HUES64 (cell line): ENCODE measurements around the gene MTMR6.

Experiments used
- H3K27ac ChIP-seq: 2 replicates; pipeline ENCODE4 v1.7.0; 2013; ENCODE audit warnings: low read depth, low read length, inconsistent platforms
- H3K27me3 ChIP-seq: 2 replicates; pipeline ENCODE4 v1.6.1; 2013; ENCODE audit warnings: mild to moderate bottlenecking, low read length; ENCODE audit not compliant: insufficient read depth
- H3K36me3 ChIP-seq: 2 replicates; pipeline ENCODE4 v1.6.1; 2013; ENCODE audit warnings: mild to moderate bottlenecking, low read length; ENCODE audit not compliant: insufficient read depth
- H3K4me1 ChIP-seq: 2 replicates; pipeline ENCODE4 v1.6.1; 2013; ENCODE audit warnings: mild to moderate bottlenecking, low read length, moderate library complexity; ENCODE audit not compliant: insufficient read depth
- H3K4me3 ChIP-seq: 2 replicates; pipeline ENCODE4 v1.5.1; 2013; ENCODE audit warnings: mild to moderate bottlenecking, low read length, moderate library complexity
- H3K9ac ChIP-seq: 2 replicates; pipeline ENCODE4 v1.6.1; 2013; ENCODE audit warnings: mild to moderate bottlenecking, low read depth, low read length
- H3K9me3 ChIP-seq: 2 replicates; pipeline ENCODE4 v1.6.1; 2013; ENCODE audit warnings: low read depth, low read length; ENCODE audit not compliant: insufficient read depth
- WGBS: fragments of 150-250, 120-280 bp; methylation state at CpG from one replicate; pipeline ENCODE4 v1.1.7; 2013; ENCODE audit warnings: missing lambda C conversion rate; 5-methylcytosine and 5-hydroxymethylcytosine counted together

The MTMR6 gene

GRCh38 chr13:25196971-25197370 lies 90.3 kb downstream of the MTMR6 start:
- Histone ChIP-seq H3K4me3 (no peak overlapping the region), H3K36me3 (no peaks in the 10 kb centered on the region), H3K27me3 (no peaks in the 10 kb centered on the region), H3K27ac (no peak overlapping the region), H3K9me3 (no peaks in the 10 kb centered on the region), H3K9ac (no peak overlapping the region), H3K4me1 (no peaks in the 10 kb centered on the region)
- WGBS, result 94% methylated on average over 11 of the region's 11 CpGs
